Measurements from ENCODE around the gene VSIG8.

DNA sequence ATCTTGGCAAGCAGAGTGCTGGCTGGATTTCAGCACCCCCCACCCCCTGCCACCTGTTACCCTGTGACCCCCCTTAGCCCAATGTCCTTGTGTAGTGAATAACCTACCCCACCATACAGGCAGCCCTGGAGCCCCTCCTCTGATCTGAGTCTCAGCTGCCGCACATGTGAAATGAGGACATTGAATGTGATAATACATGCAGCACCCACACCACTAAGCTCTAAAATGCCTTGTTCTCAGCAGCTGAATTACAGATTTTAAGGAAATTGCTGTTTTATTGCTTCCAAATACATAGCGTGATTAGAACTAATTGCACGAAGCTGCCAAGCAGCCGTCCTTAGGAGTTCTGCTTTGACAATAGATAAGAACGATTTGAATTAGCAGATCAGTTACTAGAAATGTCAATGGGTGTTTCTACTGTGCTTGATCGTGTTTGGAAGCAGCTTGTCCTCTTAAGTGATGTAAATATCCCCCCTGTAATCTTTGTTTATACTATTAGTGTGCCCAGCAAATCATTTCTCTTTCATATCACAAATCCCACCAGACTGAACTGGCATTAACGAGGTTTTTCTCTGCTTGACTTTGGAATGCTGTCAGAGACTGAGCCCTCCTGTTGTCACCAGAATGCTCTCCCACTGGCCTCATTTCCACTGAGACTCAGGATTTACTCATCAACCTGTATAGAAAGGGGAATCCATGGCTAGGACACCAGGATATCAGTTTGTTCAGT lies 30.9 kb downstream of the VSIG8 start:
- TF ChIP-seq MAFK (IDR thresholded peaks at IDR 0.05; ENCODE audit: low read depth, low read length): no peak
- TF ChIP-seq EGR1 (IDR thresholded peaks at IDR 0.05; ENCODE audit: borderline replicate concordance, low read depth, low read length): no peak
- TF ChIP-seq, protein P1, sequence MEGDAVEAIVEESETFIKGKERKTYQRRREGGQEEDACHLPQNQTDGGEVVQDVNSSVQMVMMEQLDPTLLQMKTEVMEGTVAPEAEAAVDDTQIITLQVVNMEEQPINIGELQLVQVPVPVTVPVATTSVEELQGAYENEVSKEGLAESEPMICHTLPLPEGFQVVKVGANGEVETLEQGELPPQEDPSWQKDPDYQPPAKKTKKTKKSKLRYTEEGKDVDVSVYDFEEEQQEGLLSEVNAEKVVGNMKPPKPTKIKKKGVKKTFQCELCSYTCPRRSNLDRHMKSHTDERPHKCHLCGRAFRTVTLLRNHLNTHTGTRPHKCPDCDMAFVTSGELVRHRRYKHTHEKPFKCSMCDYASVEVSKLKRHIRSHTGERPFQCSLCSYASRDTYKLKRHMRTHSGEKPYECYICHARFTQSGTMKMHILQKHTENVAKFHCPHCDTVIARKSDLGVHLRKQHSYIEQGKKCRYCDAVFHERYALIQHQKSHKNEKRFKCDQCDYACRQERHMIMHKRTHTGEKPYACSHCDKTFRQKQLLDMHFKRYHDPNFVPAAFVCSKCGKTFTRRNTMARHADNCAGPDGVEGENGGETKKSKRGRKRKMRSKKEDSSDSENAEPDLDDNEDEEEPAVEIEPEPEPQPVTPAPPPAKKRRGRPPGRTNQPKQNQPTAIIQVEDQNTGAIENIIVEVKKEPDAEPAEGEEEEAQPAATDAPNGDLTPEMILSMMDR (IDR thresholded peaks at IDR 0.05; ENCODE audit: control extremely low read depth in 1 of 3, insufficient read depth in 1 of 3, low read depth in 1 of 3, low read length in 3 of 3): no peak
